ENCODE data around the gene ERC2. TPM values are rescaled to one million over a fixed set of nuclear protein-coding genes. Genes with fewer than 3 reads are reported as not detected.

Gene ERC2
- total and polyA plus RNA-seq, 8 donors = 1.2 to 4.8 (median 2.3) TPM

DNA sequence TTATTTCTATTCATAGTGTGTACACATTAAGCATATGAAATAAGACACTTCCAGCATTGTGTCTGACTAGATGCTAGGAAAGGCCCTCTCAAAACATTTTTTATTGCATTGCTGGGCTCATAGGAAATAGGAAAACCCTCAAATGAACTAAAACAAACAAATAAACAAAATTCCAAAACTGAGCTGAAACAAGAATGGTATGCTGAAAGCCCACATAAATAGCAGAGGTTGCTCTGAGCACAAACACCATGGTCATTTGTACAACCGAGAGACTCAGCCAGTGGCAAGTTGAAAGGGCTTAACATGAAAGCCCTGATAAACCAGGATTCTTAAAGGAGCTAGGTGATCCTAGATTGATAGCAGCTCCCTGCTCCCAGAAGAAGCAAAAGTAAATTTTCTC, 671.2 kb downstream of the ERC2 start:
- Histone ChIP-seq H3K36me3 (no peaks in the 10 kb centered on the region), H3K9me3 (no peaks in the 10 kb centered on the region), H3K27ac (no peak overlapping the region), H3K4me1 (no peaks in the 10 kb centered on the region), H3K27me3 (no peaks in the 10 kb centered on the region), H3K4me3 (no peak overlapping the region)
- no peak for DNase-seq
- no peak for FAIRE-seq
- intact Hi-C loops (cut with DNase I) = no loop called here
- WGBS, 2 donors = 75 to 86% methylated on average over 1 of the region's 1 CpG
- TF ChIP-seq, protein P1, sequence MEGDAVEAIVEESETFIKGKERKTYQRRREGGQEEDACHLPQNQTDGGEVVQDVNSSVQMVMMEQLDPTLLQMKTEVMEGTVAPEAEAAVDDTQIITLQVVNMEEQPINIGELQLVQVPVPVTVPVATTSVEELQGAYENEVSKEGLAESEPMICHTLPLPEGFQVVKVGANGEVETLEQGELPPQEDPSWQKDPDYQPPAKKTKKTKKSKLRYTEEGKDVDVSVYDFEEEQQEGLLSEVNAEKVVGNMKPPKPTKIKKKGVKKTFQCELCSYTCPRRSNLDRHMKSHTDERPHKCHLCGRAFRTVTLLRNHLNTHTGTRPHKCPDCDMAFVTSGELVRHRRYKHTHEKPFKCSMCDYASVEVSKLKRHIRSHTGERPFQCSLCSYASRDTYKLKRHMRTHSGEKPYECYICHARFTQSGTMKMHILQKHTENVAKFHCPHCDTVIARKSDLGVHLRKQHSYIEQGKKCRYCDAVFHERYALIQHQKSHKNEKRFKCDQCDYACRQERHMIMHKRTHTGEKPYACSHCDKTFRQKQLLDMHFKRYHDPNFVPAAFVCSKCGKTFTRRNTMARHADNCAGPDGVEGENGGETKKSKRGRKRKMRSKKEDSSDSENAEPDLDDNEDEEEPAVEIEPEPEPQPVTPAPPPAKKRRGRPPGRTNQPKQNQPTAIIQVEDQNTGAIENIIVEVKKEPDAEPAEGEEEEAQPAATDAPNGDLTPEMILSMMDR (IDR thresholded peaks at IDR 0.05) = no peak
- no peak for ATAC-seq

DNA sequence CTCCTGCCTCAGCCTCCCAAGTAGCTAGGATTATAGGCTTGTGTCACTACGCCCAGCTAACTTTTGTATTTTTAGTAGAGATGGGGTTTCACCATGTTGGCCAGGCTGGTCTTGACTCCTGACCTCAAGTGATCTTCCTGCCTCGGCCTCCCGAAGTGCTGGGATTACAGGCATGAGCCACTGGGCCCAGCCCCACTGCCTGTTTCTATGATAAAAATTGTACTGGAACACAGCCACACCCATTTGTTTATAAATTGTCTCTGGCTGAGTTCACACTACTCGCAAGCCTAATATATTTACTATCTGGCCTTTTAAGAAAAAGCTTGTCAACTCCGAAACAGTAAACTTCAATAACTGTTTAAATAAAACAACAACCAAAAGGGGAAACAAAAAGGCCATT, 671.7 kb downstream of the ERC2 start:
- WGBS, 2 donors = 58 to 69% methylated on average over 5 of the region's 5 CpGs
- Histone ChIP-seq H3K4me1 (no peaks in the 10 kb centered on the region), H3K4me3 (no peak overlapping the region), H3K9me3 (no peaks in the 10 kb centered on the region), H3K27me3 (no peaks in the 10 kb centered on the region), H3K27ac (no peak overlapping the region), H3K36me3 (no peaks in the 10 kb centered on the region)
- no peak for DNase-seq
- no peak for FAIRE-seq
- intact Hi-C loops (cut with DNase I) = no loop called here
- TF ChIP-seq, protein P1 (IDR thresholded peaks at IDR 0.05) = no peak
- no peak for ATAC-seq

DNA sequence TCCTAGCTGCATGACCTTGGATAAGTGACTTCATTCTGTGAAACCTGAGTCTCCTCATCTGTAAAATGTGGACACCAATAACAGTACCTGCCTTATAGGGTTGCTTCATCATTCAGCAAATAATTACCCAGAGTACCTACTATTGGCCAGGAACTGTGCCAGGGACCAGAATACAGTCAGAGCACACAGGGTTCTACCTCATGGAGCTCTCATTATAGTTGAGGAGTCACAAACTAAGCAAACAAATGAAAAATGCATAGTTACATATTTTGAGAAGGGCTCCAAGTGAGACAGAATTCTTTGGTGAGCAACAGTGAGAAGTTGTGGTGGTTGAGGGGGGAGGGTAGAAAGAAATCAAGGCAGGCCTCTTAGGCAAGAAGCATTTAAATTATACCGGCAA, 672.5 kb downstream of the ERC2 start:
- H3K4me3 ChIP-seq = no peak overlapping the region
- no peak for FAIRE-seq
- H3K27me3 ChIP-seq = no peaks in the 10 kb centered on the region
- no peaks in the 10 kb centered on the region for H3K4me1 ChIP-seq
- TF ChIP-seq, protein P1 (IDR thresholded peaks at IDR 0.05) = no peak
- ATAC-seq = no peak
- DNase-seq = peak in 1 of 6 donors; percentile 18
- 84 to 88% methylated on average over 1 of the region's 1 CpG for WGBS, 2 donors
- H3K36me3 ChIP-seq = no peaks in the 10 kb centered on the region
- intact Hi-C loops (cut with DNase I) = no loop called here
- no peak overlapping the region for H3K27ac ChIP-seq
- H3K9me3 ChIP-seq = no peaks in the 10 kb centered on the region

DNA sequence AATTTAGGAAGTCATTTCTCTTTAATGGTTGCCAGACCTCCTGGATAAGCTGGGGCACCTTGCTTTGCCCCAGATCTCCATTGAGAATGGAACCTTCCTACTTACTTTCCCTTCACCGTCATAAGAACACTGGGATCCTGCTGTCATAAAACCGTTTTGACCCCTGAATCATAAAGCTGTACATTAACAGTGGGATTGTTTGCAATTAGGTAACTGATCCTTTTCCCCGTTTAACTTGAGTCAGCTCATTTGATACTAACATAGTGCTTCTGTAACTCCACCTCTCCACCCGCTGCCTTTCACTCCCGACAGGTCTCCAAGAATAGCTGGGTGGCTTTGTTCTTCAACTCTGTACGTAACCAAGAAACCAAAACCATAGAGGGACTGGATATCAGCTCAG, 673.0 kb downstream of the ERC2 start:
- 83 to 85% methylated on average over 6 of the region's 6 CpGs for WGBS, 2 donors
- TF ChIP-seq, protein P1 (IDR thresholded peaks at IDR 0.05) = no peak
- H3K36me3 ChIP-seq = no peaks in the 10 kb centered on the region
- ATAC-seq (no peak), FAIRE-seq (no peak), DNase-seq (no peak)
- H3K4me1 ChIP-seq = no peaks in the 10 kb centered on the region
- no peak overlapping the region for H3K27ac ChIP-seq
- H3K9me3 ChIP-seq = no peaks in the 10 kb centered on the region
- H3K27me3 ChIP-seq = no peaks in the 10 kb centered on the region
- intact Hi-C loops (cut with DNase I) = no loop called here
- H3K4me3 ChIP-seq = no peak overlapping the region

DNA sequence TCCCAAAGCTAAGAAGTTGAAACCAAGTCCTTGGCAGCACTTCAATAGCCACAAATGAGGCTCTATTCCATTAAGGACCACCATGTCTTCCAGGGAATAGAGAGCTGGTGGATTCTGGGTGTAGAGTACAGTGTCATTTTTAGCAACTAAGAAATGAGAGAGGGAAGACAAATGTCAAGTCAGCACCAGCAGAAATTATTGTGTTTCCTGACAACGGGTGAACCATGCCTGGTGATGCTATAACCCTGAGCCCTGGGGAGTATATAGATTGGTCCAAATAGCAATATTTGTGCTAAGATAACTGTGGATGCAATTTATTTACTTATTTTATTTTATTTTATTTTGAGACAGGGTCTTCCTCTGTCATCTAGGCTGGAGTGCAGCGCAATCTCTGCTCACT, 675.5 kb downstream of the ERC2 start:
- intact Hi-C loops (cut with DNase I) = no loop called here
- FAIRE-seq = no peak
- ATAC-seq = no peak
- Histone ChIP-seq H3K27ac (no peak overlapping the region), H3K9me3 (no peaks in the 10 kb centered on the region), H3K4me3 (no peak overlapping the region), H3K36me3 (no peaks in the 10 kb centered on the region), H3K4me1 (no peaks in the 10 kb centered on the region), H3K27me3 (no peaks in the 10 kb centered on the region)
- TF ChIP-seq, protein P1 (IDR thresholded peaks at IDR 0.05) = no peak
- DNase-seq = no peak
- WGBS, 2 donors = 93 to 96% methylated on average over 2 of the region's 2 CpGs
